Loucy (cell line): Measurements from ENCODE around the gene PTPA.

Experiments used
- H2AFZ ChIP-seq: fragments of 200-600 bp; sonication (generic); 2 replicates; pipeline ENCODE4 v1.6.0; 2016; ENCODE audit warnings: antibody characterized with exemption, mild to moderate bottlenecking, low read length, moderate library complexity
- H3F3A ChIP-seq: fragments of 200-600 bp; 2 replicates; pipeline ENCODE4 v1.6.0; 2016; ENCODE audit warnings: antibody characterized with exemption, low read depth, mild to moderate bottlenecking
- H3K27me3 ChIP-seq: fragments of 200-600 bp; sonication (generic); 2 replicates; pipeline ENCODE4 v1.6.1; 2014; ENCODE audit warnings: low read length, mild to moderate bottlenecking; ENCODE audit not compliant: insufficient read depth, poor library complexity, severe bottlenecking
- H3K36me3 ChIP-seq: fragments of 200-600 bp; sonication (generic); 2 replicates; pipeline ENCODE4 v1.6.1; 2016; ENCODE audit warnings: low read length; ENCODE audit not compliant: insufficient read depth
- H3K4me1 ChIP-seq: fragments of 200-600 bp; sonication (generic); 2 replicates; pipeline ENCODE4 v1.5.1; 2014; ENCODE audit warnings: low read length, mild to moderate bottlenecking; ENCODE audit not compliant: insufficient read depth, poor library complexity, severe bottlenecking
- H3K4me2 ChIP-seq: fragments of 200-600 bp; sonication (generic); 2 replicates; pipeline ENCODE4 v1.6.0; 2014; ENCODE audit warnings: antibody characterized with exemption, low read length, low read depth, mild to moderate bottlenecking; ENCODE audit not compliant: poor library complexity, severe bottlenecking
- H3K4me3 ChIP-seq: fragments of 200-600 bp; sonication (generic); 2 replicates; pipeline ENCODE4 v1.5.1; 2014; ENCODE audit warnings: low read length, mild to moderate bottlenecking, mixed read lengths; ENCODE audit not compliant: poor library complexity, severe bottlenecking
- H3K79me2 ChIP-seq: fragments of 200-600 bp; sonication (generic); 2 replicates; pipeline ENCODE4 v1.6.1; 2014; ENCODE audit warnings: low read length; ENCODE audit not compliant: insufficient read depth
- H3K9ac ChIP-seq: fragments of 200-600 bp; sonication (generic); 2 replicates; pipeline ENCODE4 v1.6.0; 2014; ENCODE audit warnings: mild to moderate bottlenecking, low read depth, low read length, moderate library complexity; ENCODE audit not compliant: poor library complexity, severe bottlenecking
- H3K9me2 ChIP-seq: fragments of 200-600 bp; sonication (generic); replicated peaks from 2 replicates; pipeline ENCODE4 v1.6.1; 2016; ENCODE audit warnings: low read depth, low read length, mixed read lengths
- H3K9me3 ChIP-seq: fragments of 200-600 bp; sonication (generic); 2 replicates; pipeline ENCODE4 v1.6.1; 2014; ENCODE audit warnings: mild to moderate bottlenecking, antibody characterized with exemption, low read length, low read depth; ENCODE audit not compliant: insufficient read depth
- H4K20me1 ChIP-seq: fragments of 200-600 bp; sonication (generic); 2 replicates; pipeline ENCODE4 v1.6.0; 2014; ENCODE audit warnings: antibody characterized with exemption, low read length, mild to moderate bottlenecking; ENCODE audit not compliant: insufficient read depth, poor library complexity, severe bottlenecking
- EZH2phosphoT487 ChIP-seq: fragments of 200-600 bp; IDR thresholded peaks from 2 replicates; pipeline ENCODE4 v1.6.1; 2018; ENCODE audit warnings: antibody characterized with exemption, mild to moderate bottlenecking, moderate library complexity, borderline replicate concordance
- TF ChIP-seq, protein P1 (sequence below): fragments of 200-600 bp; sonication (generic); conservative IDR thresholded peaks from 2 replicates; pipeline ENCODE4 v1.5.1; 2014; ENCODE audit warnings: mild to moderate bottlenecking, antibody characterized with exemption, low read length

Gene PTPA

DNA sequence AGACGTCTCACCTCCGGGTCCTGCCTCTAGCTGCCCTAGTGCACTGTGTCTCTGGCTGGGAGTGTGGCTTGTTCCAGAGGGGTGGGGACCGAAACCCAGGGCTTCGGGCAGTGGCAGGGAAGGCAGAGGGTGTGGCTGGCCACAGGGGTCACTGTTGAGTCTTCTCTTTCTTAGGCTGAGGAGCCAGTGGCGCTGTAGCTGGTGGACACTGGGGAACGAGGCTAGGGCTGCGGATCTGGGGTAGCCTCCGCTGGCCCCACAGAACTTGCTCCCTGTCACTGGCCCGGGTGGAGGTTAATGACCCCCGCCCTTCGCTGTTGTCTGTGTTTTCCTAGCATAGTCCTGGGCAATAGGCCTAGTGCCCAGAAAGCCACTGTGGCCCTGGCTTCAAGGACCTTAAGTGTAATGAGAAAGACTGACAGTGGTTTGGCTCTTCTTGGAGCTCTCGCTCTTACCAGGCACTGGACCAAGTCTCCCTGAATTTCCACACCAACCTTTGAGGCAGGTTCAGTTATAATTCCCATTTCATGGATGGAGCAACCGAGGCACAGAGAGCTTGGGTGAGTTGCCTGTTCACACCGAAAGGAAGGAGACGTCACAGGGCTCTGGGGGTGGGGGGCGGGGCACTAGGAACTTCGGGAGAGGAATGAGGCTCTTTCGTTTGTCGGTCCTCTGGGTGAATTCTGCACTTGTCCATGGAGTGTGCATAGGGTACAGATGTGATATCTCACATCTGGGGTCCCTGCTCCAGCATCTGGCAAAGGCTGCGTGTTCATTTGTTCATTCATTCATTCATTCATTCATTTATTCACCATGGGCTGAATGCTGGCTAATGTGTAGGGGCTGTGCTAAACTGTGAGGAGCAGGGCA lies 71.6 kb downstream of the PTPA start:
- Histone ChIP-seq H4K20me1 (no peaks in the 10 kb centered on the region), H3K4me2 (no peak overlapping the region), H3K9ac (no peak overlapping the region), H3K9me3 (no peaks in the 10 kb centered on the region), H3K4me1 (no peaks in the 10 kb centered on the region), H2AFZ (no peak overlapping the region), H3K4me3 (no peak overlapping the region), H3K79me2 (no peaks in the 10 kb centered on the region), H3K27me3 (no peaks in the 10 kb centered on the region), H3K9me2 (no peaks in the 10 kb centered on the region), H3F3A (no peaks in the 10 kb centered on the region), H3K36me3 (no peaks in the 10 kb centered on the region)
- TF ChIP-seq, protein P1, sequence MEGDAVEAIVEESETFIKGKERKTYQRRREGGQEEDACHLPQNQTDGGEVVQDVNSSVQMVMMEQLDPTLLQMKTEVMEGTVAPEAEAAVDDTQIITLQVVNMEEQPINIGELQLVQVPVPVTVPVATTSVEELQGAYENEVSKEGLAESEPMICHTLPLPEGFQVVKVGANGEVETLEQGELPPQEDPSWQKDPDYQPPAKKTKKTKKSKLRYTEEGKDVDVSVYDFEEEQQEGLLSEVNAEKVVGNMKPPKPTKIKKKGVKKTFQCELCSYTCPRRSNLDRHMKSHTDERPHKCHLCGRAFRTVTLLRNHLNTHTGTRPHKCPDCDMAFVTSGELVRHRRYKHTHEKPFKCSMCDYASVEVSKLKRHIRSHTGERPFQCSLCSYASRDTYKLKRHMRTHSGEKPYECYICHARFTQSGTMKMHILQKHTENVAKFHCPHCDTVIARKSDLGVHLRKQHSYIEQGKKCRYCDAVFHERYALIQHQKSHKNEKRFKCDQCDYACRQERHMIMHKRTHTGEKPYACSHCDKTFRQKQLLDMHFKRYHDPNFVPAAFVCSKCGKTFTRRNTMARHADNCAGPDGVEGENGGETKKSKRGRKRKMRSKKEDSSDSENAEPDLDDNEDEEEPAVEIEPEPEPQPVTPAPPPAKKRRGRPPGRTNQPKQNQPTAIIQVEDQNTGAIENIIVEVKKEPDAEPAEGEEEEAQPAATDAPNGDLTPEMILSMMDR = peak; percentile 36
- TF ChIP-seq EZH2phosphoT487 = no peak

DNA sequence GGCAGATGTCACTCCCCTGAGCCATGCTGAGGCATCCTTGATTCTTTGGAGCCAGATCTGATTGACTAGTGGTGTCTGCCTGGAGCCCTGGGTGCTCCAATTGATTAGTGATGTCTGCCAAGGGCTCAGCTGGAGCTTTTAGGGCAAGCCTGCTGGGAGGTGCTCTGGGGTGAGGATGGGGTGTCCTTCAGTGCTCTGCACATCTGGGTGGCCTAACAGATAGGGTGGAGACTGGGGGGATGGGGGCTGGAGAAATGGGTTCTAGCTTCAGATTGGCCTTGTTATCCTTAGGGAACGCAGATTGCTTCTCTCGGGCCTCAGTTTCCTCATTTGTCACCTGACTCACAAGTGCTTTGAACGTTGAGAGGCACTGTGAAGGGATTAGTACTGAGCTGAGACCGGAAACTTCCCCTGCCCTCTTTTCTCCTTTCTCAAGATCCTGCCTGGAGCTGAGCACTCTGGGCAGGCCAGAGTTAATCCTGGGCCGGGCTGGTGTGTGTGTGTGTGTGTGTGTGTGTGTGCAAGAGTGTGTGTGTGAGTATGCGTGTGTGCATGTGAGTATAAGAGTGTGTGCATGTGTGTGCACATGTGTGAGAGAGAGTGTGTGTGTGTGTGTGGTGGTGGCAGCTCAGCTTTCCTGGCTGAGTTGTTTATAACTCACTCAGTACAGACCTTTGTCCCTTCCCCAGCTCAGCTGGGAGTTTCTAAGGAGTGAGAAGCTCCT lies 72.4 kb downstream of the PTPA start:
- H3K27me3 ChIP-seq = no peaks in the 10 kb centered on the region
- no peak overlapping the region for H3K9ac ChIP-seq
- no peaks in the 10 kb centered on the region for H3K79me2 ChIP-seq
- no peaks in the 10 kb centered on the region for H3K9me3 ChIP-seq
- TF ChIP-seq, protein P1 = no peak
- no peak for TF ChIP-seq EZH2phosphoT487
- H3K4me1 ChIP-seq = no peaks in the 10 kb centered on the region
- no peaks in the 10 kb centered on the region for H4K20me1 ChIP-seq
- no peak overlapping the region for H3K4me3 ChIP-seq
- H3K36me3 ChIP-seq = no peaks in the 10 kb centered on the region
- no peak overlapping the region for H2AFZ ChIP-seq
- H3K9me2 ChIP-seq = no peaks in the 10 kb centered on the region
- H3K4me2 ChIP-seq = no peak overlapping the region
- H3F3A ChIP-seq = no peaks in the 10 kb centered on the region

DNA sequence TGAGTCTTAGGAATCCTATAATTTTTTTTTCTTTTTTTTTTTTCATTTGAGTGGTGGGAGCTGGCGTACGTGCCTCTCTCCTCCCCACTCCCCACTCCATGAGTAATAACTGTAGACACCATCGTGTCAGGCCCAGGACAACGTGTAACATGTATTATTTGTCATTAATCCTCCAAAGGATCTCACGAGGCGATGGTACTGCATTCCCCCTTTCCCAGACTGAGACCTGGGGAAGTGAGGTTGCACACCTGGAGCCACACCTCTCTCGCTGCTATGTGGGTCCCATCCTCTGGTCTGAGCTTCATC lies 73.0 kb downstream of the PTPA start:
- Histone ChIP-seq H3F3A (no peaks in the 10 kb centered on the region), H3K36me3 (no peaks in the 10 kb centered on the region), H2AFZ (no peak overlapping the region), H3K9me2 (no peaks in the 10 kb centered on the region), H3K27me3 (no peaks in the 10 kb centered on the region), H3K4me2 (no peak overlapping the region), H3K9me3 (no peaks in the 10 kb centered on the region), H3K9ac (no peak overlapping the region), H3K79me2 (no peaks in the 10 kb centered on the region), H3K4me1 (no peaks in the 10 kb centered on the region), H4K20me1 (no peaks in the 10 kb centered on the region), H3K4me3 (no peak overlapping the region)
- TF ChIP-seq, protein P1 = no peak
- TF ChIP-seq EZH2phosphoT487 = no peak
